ENCODE data around the gene LRRC40. TPM values are rescaled to one million over a fixed set of nuclear protein-coding genes. Genes with fewer than 3 reads are reported as not detected.

LRRC40 gene
- polyA plus RNA-seq, 3 donors, result 4.3 to 6.3 (median 5.0) TPM

DNA sequence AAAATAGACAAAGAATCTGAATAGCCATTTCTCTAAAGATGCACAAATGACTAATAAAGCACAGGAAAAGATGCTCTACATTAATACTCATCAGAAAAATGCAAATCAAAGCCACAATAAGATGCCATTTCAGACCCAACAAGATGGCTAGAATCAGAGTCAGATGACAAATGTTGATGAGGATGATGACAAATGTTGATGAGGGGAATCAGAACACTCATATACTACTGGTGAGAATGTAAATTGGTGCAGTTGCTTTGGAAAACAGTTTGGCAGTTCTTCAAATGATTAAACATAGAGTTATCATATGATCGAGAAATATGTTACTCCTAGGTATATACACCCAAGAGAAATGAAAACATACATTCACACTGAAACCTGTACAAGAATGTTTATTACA lies 33.9 kb downstream of the LRRC40 start:
- WGBS (ENCODE audit: insufficient coverage), result no CpG with 5 or more reads among the region's 1 CpG
- Histone ChIP-seq H3K27me3 (ENCODE audit: control insufficient read depth in 2 of 2, insufficient read depth in 2 of 2, low read length in 2 of 2) (no peaks in the 10 kb centered on the region), H2AFZ (ENCODE audit: insufficient read depth, low read depth, low read length, poor library complexity, severe bottlenecking) (no peak overlapping the region), H3K27ac (ENCODE audit: low read depth in 1 of 2, low read length in 2 of 2) (no peak overlapping the region), H3K4me3 (replicated peaks in 1 of 3; ENCODE audit: low read depth in 2 of 3, low read length in 3 of 3) (no peak overlapping the region), H4K20me1 (ENCODE audit: insufficient read depth, low read length) (no peaks in the 10 kb centered on the region), H3K79me2 (ENCODE audit: insufficient read depth, low read length) (no peaks in the 10 kb centered on the region), H3K4me1 (ENCODE audit: control insufficient read depth in 1 of 2, insufficient read depth in 2 of 2, low read length in 2 of 2) (no peaks in the 10 kb centered on the region), H3K9me3 (replicated peaks in 1 of 2; ENCODE audit: control insufficient read depth in 1 of 2, insufficient read depth in 1 of 2, low read length in 2 of 2) (no peaks in the 10 kb centered on the region), H3K36me3 (replicated peaks in 1 of 2; ENCODE audit: control insufficient read depth in 1 of 2, insufficient read depth in 2 of 2, low read length in 2 of 2) (peaks cover 19 to 62% of the 10 kb centered on the region in 2 donors), H3K9ac (ENCODE audit: insufficient read depth, low read length, poor library complexity, severe bottlenecking) (no peak overlapping the region), H3K4me2 (replicated peaks; ENCODE audit: extremely low read depth, low read length, poor library complexity, severe bottlenecking) (no peak overlapping the region)
- Mint-ChIP-seq H3K9me3 (peaks cover 0 to 2% (median 0%) of the 10 kb centered on the region in 7 donors), H3K27me3 (ENCODE audit: low read depth in 3 of 3) (peaks cover 0 to 2% (median 0%) of the 10 kb centered on the region in 3 donors), H3K36me3 (peaks cover 44% of the 10 kb centered on the region in 2 donors), H3K27ac (no peak overlapping the region), H3K4me1 (no peaks in the 10 kb centered on the region), H3K4me3 (no peak overlapping the region)
- intact Hi-C loops (cut with micrococcal nuclease), result no loop called here
- DNase-seq, result no peak
- TF ChIP-seq, protein P1, sequence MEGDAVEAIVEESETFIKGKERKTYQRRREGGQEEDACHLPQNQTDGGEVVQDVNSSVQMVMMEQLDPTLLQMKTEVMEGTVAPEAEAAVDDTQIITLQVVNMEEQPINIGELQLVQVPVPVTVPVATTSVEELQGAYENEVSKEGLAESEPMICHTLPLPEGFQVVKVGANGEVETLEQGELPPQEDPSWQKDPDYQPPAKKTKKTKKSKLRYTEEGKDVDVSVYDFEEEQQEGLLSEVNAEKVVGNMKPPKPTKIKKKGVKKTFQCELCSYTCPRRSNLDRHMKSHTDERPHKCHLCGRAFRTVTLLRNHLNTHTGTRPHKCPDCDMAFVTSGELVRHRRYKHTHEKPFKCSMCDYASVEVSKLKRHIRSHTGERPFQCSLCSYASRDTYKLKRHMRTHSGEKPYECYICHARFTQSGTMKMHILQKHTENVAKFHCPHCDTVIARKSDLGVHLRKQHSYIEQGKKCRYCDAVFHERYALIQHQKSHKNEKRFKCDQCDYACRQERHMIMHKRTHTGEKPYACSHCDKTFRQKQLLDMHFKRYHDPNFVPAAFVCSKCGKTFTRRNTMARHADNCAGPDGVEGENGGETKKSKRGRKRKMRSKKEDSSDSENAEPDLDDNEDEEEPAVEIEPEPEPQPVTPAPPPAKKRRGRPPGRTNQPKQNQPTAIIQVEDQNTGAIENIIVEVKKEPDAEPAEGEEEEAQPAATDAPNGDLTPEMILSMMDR (IDR thresholded peaks at IDR 0.05), result no peak

DNA sequence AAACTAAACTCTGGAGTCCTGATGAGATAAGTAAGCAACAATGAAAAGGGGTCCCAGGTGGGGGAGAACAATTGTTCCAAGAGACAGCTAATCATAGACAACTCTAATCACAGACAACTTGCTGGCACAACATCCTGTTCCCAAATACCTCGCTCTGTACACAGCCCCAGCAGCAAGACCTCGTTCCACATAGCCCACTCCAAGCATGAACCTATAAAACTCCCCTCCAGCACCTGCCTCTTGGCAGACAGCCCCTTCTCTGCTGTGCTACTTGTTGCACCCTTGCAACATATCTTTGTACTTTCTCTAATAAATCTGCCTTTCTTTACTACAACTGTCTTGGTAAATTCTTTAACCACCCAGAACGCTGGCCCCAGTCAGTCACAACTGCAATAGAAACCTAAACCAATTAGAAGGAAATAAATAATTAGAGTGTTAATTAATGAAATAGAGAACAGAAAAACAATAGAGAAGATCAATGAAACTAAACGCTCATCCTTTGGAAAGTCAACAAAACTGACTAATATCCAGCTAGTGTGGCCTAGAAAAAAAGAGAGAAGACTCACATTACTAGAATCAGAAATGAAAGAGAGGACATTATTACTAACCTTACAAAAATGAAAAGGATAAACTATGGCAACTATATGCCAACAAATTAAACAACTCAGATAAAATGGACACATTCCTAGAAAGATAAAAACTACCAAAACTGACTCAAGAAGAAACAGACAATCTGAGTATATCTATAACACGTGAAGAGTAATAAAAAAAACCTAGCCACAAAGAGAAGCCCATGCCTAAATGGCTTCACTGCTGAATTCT lies 36.1 kb downstream of the LRRC40 start:
- no peak overlapping the region for H3K9ac ChIP-seq (ENCODE audit: insufficient read depth, low read length, poor library complexity, severe bottlenecking)
- Mint-ChIP-seq H3K27me3 (ENCODE audit: low read depth in 3 of 3) (peaks cover 0 to 2% (median 0%) of the 10 kb centered on the region in 3 donors), H3K36me3 (peaks cover 39 to 43% of the 10 kb centered on the region in 2 donors)

More for the DNA sequence above, 36.1 kb downstream of the LRRC40 start:
- no peak overlapping the region for H3K27ac Mint-ChIP-seq
- Histone ChIP-seq H3K36me3 (replicated peaks in 1 of 2; ENCODE audit: control insufficient read depth in 1 of 2, insufficient read depth in 2 of 2, low read length in 2 of 2) (peaks cover 13 to 57% of the 10 kb centered on the region in 2 donors), H2AFZ (ENCODE audit: insufficient read depth, low read depth, low read length, poor library complexity, severe bottlenecking) (no peak overlapping the region), H3K79me2 (ENCODE audit: insufficient read depth, low read length) (no peaks in the 10 kb centered on the region), H3K9me3 (replicated peaks in 1 of 2; ENCODE audit: control insufficient read depth in 1 of 2, insufficient read depth in 1 of 2, low read length in 2 of 2) (no peaks in the 10 kb centered on the region), H3K4me3 (replicated peaks in 1 of 3; ENCODE audit: low read depth in 2 of 3, low read length in 3 of 3) (no peak overlapping the region), H3K4me1 (ENCODE audit: control insufficient read depth in 1 of 2, insufficient read depth in 2 of 2, low read length in 2 of 2) (no peaks in the 10 kb centered on the region), H3K27me3 (ENCODE audit: control insufficient read depth in 2 of 2, insufficient read depth in 2 of 2, low read length in 2 of 2) (no peaks in the 10 kb centered on the region), H4K20me1 (ENCODE audit: insufficient read depth, low read length) (no peaks in the 10 kb centered on the region), H3K27ac (ENCODE audit: low read depth in 1 of 2, low read length in 2 of 2) (no peak overlapping the region), H3K4me2 (replicated peaks; ENCODE audit: extremely low read depth, low read length, poor library complexity, severe bottlenecking) (no peak overlapping the region)
- no peaks in the 10 kb centered on the region for H3K4me1 Mint-ChIP-seq
- intact Hi-C loops (cut with micrococcal nuclease), result no loop called here
- DNase-seq, result no peak
- no peak overlapping the region for H3K4me3 Mint-ChIP-seq
- peaks cover 0 to 2% (median 0%) of the 10 kb centered on the region in 7 donors for H3K9me3 Mint-ChIP-seq
- TF ChIP-seq, protein P1 (IDR thresholded peaks at IDR 0.05), result no peak
- WGBS (ENCODE audit: insufficient coverage), result 93% methylated on average over 2 of the region's 5 CpGs
